Measurements from ENCODE around the gene FLRT1. TPM values are rescaled to one million over a fixed set of nuclear protein-coding genes. Genes with fewer than 3 reads are reported as not detected.
A peak's percentile ranks its signal among the peaks of the same experiment; 100 is the strongest.

FLRT1 gene
- total and polyA plus RNA-seq, 2 experiments from 2014 or later = 0.76 to 1.1 TPM

DNA sequence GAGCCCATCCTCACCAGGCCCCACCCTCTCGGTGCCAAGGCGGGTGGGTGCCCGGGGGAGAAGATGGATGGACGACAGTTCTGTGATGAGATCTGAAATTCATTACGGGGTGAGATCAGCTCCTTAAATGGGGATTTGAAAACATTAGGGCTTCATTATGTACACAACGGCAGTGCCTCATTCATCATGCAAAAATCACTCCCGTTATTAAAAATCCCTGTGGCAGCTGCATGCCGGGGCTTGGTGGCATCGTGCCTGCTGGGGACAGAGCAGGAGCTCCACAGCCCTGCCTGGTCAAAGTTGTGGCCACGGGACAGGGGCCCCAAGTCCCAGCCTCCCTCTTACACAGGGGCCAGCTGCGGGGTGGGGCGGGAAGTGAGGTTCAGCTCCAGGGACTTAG lies 29.3 kb upstream of the FLRT1 start:
- H3K4me1 Mint-ChIP-seq = peaks cover 23% of the 10 kb centered on the region
- peaks cover 12% of the 10 kb centered on the region for H3K4me1 ChIP-seq (ENCODE audit: insufficient read depth)
- DNase-seq (ENCODE audit: low spot score) (no peak), ATAC-seq (no peak)
- H3K9me2 ChIP-seq (ENCODE audit: insufficient read depth) = no peaks in the 10 kb centered on the region
- no peak overlapping the region for H2AFZ ChIP-seq
- H3F3A ChIP-seq (replicated peaks; ENCODE audit: low read depth) = peaks cover 27% of the 10 kb centered on the region
- peak overlapping the region; percentile 75; the same call in 1 of the 3 replicates for H3K4me3 Mint-ChIP-seq
- H3K36me3 ChIP-seq (ENCODE audit: insufficient read depth) = no peaks in the 10 kb centered on the region
- no peak for TF ChIP-seq CREB1 (CRISPR knock-in tag; IDR thresholded peaks at IDR 0.05; ENCODE audit: low read depth)
- H3K4me2 ChIP-seq = peak overlapping the region; percentile 92; the same call in 1 of the 2 replicates
- no peaks in the 10 kb centered on the region for H3K36me3 Mint-ChIP-seq (ENCODE audit: low read depth)
- H3K4me3 ChIP-seq = no peak overlapping the region
- no peak overlapping the region for H3K27ac ChIP-seq (ENCODE audit: low read depth)
- peaks cover 95% of the 10 kb centered on the region for H3K27me3 ChIP-seq (ENCODE audit: insufficient read depth)
- H4K20me1 ChIP-seq (replicated peaks; ENCODE audit: insufficient read depth) = no peaks in the 10 kb centered on the region; the same call in 1 of the 2 replicates
- H3K27ac Mint-ChIP-seq = no peak overlapping the region
- peaks cover 71% of the 10 kb centered on the region for H3K27me3 Mint-ChIP-seq (ENCODE audit: insufficient read depth, low read depth, poor library complexity)
- peaks cover 4% of the 10 kb centered on the region; the same call in 2 of the 3 replicates for H3K9me3 Mint-ChIP-seq
- no peaks in the 10 kb centered on the region for H3K79me2 ChIP-seq (replicated peaks; ENCODE audit: insufficient read depth)

DNA sequence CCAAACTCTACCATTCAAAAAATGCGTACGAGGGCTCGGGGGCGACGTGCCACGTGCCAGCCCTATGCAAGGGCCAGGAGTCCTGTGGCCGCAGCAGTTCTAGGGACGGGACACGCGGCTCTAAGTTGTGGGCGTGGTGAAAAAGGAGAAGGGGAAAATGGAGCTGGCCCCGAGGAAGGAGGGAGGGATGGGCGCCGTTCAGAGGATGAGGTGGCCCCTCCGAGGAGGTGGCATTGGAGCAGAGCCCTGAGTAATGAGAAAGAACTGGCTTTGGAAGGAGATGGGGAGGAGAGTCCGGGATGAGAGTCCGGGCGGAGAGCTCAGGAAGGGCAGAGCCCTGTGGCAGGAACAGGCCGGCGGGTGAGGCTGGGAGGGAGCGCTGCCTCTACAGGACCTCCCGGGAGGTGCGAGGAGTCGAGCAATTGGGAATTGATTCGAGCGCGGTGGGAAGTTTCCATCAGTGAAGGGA lies 28.5 kb upstream of the FLRT1 start:
- H2AFZ ChIP-seq = peak overlapping the region; percentile 90
- no peaks in the 10 kb centered on the region for H3K36me3 ChIP-seq (ENCODE audit: insufficient read depth)
- H3K4me3 ChIP-seq = peak overlapping the region; percentile 74
- ATAC-seq = peak; percentile 56
- H3K79me2 ChIP-seq (replicated peaks; ENCODE audit: insufficient read depth) = no peaks in the 10 kb centered on the region
- H3K27me3 Mint-ChIP-seq (ENCODE audit: insufficient read depth, low read depth, poor library complexity) = peaks cover 69% of the 10 kb centered on the region
- peaks cover 12% of the 10 kb centered on the region for H3K4me1 ChIP-seq (ENCODE audit: insufficient read depth)
- peak overlapping the region; percentile 75 for H3K4me3 Mint-ChIP-seq
- H4K20me1 ChIP-seq (replicated peaks; ENCODE audit: insufficient read depth) = no peaks in the 10 kb centered on the region; the same call in 1 of the 2 replicates
- peaks cover 27% of the 10 kb centered on the region for H3F3A ChIP-seq (replicated peaks; ENCODE audit: low read depth)
- H3K27ac Mint-ChIP-seq = no peak overlapping the region
- peak overlapping the region; percentile 92 for H3K4me2 ChIP-seq
- peaks cover 23% of the 10 kb centered on the region for H3K4me1 Mint-ChIP-seq
- no peaks in the 10 kb centered on the region for H3K36me3 Mint-ChIP-seq (ENCODE audit: low read depth)
- peak; percentile 72 for DNase-seq (ENCODE audit: low spot score)
- no peak overlapping the region for H3K27ac ChIP-seq (ENCODE audit: low read depth)
- H3K9me3 Mint-ChIP-seq = peaks cover 4% of the 10 kb centered on the region; the same call in 2 of the 3 replicates
- peaks cover 95% of the 10 kb centered on the region for H3K27me3 ChIP-seq (ENCODE audit: insufficient read depth)
- no peak for TF ChIP-seq ZNF114 (CRISPR knock-in tag; IDR thresholded peaks at IDR 0.05)
- peak; percentile 41 for TF ChIP-seq EZH2 (IDR thresholded peaks at IDR 0.05; ENCODE audit: low read depth, unreplicated experiment)
- no peak for TF ChIP-seq NANOG (IDR thresholded peaks at IDR 0.05; ENCODE audit: borderline replicate concordance)
- peak; percentile 13; the same call in 1 of the 2 replicates for TF ChIP-seq POLR2AphosphoS5 (IDR thresholded peaks at IDR 0.05; ENCODE audit: low read depth)
- H3K9me2 ChIP-seq (ENCODE audit: insufficient read depth) = no peaks in the 10 kb centered on the region

- peak overlapping the region; percentile 75 for H3K4me3 Mint-ChIP-seq
These were observed 28.0 kb upstream of the FLRT1 start for GRCh38 chr11:64007629-64008282.

More at GRCh38 chr11:64007629-64008282, 28.0 kb upstream of the FLRT1 start:
- Histone ChIP-seq H3K27ac (ENCODE audit: low read depth) (no peak overlapping the region), H3K4me1 (ENCODE audit: insufficient read depth) (peaks cover 12% of the 10 kb centered on the region), H3K27me3 (ENCODE audit: insufficient read depth) (peaks cover 95% of the 10 kb centered on the region), H3K4me3 (peak overlapping the region; percentile 74), H4K20me1 (replicated peaks; ENCODE audit: insufficient read depth) (no peaks in the 10 kb centered on the region; the same call in 1 of the 2 replicates), H2AFZ (peak overlapping the region; percentile 90), H3K9me2 (ENCODE audit: insufficient read depth) (no peaks in the 10 kb centered on the region), H3K4me2 (peak overlapping the region; percentile 92), H3K36me3 (ENCODE audit: insufficient read depth) (no peaks in the 10 kb centered on the region), H3F3A (replicated peaks; ENCODE audit: low read depth) (peaks cover 27% of the 10 kb centered on the region), H3K79me2 (replicated peaks; ENCODE audit: insufficient read depth) (no peaks in the 10 kb centered on the region)
- H3K27ac Mint-ChIP-seq = no peak overlapping the region
- peaks cover 74% of the 10 kb centered on the region for H3K27me3 Mint-ChIP-seq (ENCODE audit: insufficient read depth, low read depth, poor library complexity)
- H3K36me3 Mint-ChIP-seq (ENCODE audit: low read depth) = no peaks in the 10 kb centered on the region
- ATAC-seq (peak; percentile 88), DNase-seq (ENCODE audit: low spot score) (peak; percentile 95)
- peak; percentile 41 for TF ChIP-seq EZH2 (IDR thresholded peaks at IDR 0.05; ENCODE audit: low read depth, unreplicated experiment)
- TF ChIP-seq POLR2AphosphoS5 (IDR thresholded peaks at IDR 0.05; ENCODE audit: low read depth) = no peak
- TF ChIP-seq, protein P1, sequence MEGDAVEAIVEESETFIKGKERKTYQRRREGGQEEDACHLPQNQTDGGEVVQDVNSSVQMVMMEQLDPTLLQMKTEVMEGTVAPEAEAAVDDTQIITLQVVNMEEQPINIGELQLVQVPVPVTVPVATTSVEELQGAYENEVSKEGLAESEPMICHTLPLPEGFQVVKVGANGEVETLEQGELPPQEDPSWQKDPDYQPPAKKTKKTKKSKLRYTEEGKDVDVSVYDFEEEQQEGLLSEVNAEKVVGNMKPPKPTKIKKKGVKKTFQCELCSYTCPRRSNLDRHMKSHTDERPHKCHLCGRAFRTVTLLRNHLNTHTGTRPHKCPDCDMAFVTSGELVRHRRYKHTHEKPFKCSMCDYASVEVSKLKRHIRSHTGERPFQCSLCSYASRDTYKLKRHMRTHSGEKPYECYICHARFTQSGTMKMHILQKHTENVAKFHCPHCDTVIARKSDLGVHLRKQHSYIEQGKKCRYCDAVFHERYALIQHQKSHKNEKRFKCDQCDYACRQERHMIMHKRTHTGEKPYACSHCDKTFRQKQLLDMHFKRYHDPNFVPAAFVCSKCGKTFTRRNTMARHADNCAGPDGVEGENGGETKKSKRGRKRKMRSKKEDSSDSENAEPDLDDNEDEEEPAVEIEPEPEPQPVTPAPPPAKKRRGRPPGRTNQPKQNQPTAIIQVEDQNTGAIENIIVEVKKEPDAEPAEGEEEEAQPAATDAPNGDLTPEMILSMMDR (conservative IDR thresholded peaks at IDR 0.05; ENCODE audit: low read depth in 2 of 2) = peak in 1 of 2 experiments; percentile 21; a peak in 1 of 4 replicates
- peaks cover 23% of the 10 kb centered on the region for H3K4me1 Mint-ChIP-seq
- H3K9me3 Mint-ChIP-seq = peaks cover 4% of the 10 kb centered on the region; the same call in 2 of the 3 replicates
